H1 (cell line): ENCODE measurements around the gene C6orf163. TPM values are rescaled to one million over a fixed set of nuclear protein-coding genes. Genes with fewer than 3 reads are reported as not detected.

Source experiments
- CTCF ChIA-PET: fragments of 300-600 bp; sonication (Branson Sonifier 250); formaldehyde crosslinking; loops from one replicate; lab custom pipeline; 2021; ENCODE audit not compliant: partially characterized antibody; lab: Charles Lee
- POLR2A ChIA-PET: fragments of 300-600 bp; sonication (Branson Sonifier 250); formaldehyde crosslinking; loops from one replicate; lab custom pipeline; 2021; ENCODE audit warnings: inconsistent platforms; ENCODE audit not compliant: partially characterized antibody; lab: Charles Lee
- DNase-seq, 2 experiments: peaks; one replicate each; pipeline versions ENCODE4 v3.0.0 to v3.0.0-alpha.2; 2010 to 2022; ENCODE audit warnings: low spot score in 2 of 2, low read depth in 1 of 2, mixed read lengths in 1 of 2
- FAIRE-seq: peaks from 2 replicates; lab custom pipeline; 2011; peaks lifted over from hg19 to GRCh38; lab: Jason Lieb, UNC
- H2AFZ ChIP-seq: 2 replicates; pipeline ENCODE4 v1.8.1; 2012; ENCODE audit warnings: low read length, inconsistent platforms
- H2AK5ac ChIP-seq: 2 replicates; pipeline ENCODE4 v1.6.1; 2013; ENCODE audit warnings: low read depth, low read length
- H2BK120ac ChIP-seq: replicated peaks from 2 replicates; pipeline ENCODE3; 2013; ENCODE audit warnings: low read depth, low read length, inconsistent platforms
- H2BK12ac ChIP-seq: 2 replicates; pipeline ENCODE4 v1.6.1; 2013; ENCODE audit warnings: low read depth, low read length
- H2BK15ac ChIP-seq: 2 replicates; pipeline ENCODE4 v1.6.1; 2013; ENCODE audit warnings: low read length
- H2BK20ac ChIP-seq: 2 replicates; pipeline ENCODE4 v1.6.1; 2013; ENCODE audit warnings: low read length
- H2BK5ac ChIP-seq: 2 replicates; pipeline ENCODE4 v1.6.1; 2013; ENCODE audit warnings: low read depth, low read length
- H3K14ac ChIP-seq: 2 replicates; pipeline ENCODE4 v1.6.1; 2013; ENCODE audit warnings: inconsistent platforms; ENCODE audit not compliant: insufficient read length
- H3K18ac ChIP-seq: 2 replicates; pipeline ENCODE4 v1.6.1; 2013; ENCODE audit warnings: low read length; ENCODE audit errors: extremely low read depth
- H3K23ac ChIP-seq: 2 replicates; pipeline ENCODE4 v1.6.1; 2013; ENCODE audit warnings: inconsistent platforms; ENCODE audit not compliant: insufficient read length
- H3K23me2 ChIP-seq: 2 replicates; pipeline ENCODE4 v1.6.1; 2013; ENCODE audit warnings: low read depth, low read length
- H3K27ac ChIP-seq: 2 replicates; pipeline ENCODE4 v1.6.1; 2011; ENCODE audit warnings: low read depth, low read length, inconsistent platforms
- H3K27me3 ChIP-seq, 4 experiments: replicated peaks in 1 of 4; 1 replicate in 1 of 4; 2 replicates in 3 of 4; pipeline versions ENCODE4 v1.6.1 to v1.8.1; 2011 to 2013; ENCODE audit warnings: low read length in 3 of 4, mild to moderate bottlenecking in 3 of 4, inconsistent platforms in 2 of 4, mixed read lengths in 2 of 4, moderate library complexity in 1 of 4; ENCODE audit not compliant: control insufficient read depth in 3 of 4, insufficient read depth in 3 of 4; ENCODE audit errors: extremely low read depth in 1 of 4
- H3K36me3 ChIP-seq, 4 experiments: 2 replicates each; pipeline versions ENCODE4 v1.6.1 to v1.8.1; 2011 to 2013; ENCODE audit warnings: mild to moderate bottlenecking in 4 of 4, low read length in 3 of 4, moderate library complexity in 2 of 4, control low read depth in 1 of 4, inconsistent platforms in 1 of 4; ENCODE audit not compliant: insufficient read depth in 4 of 4, control insufficient read depth in 2 of 4
- H3K4ac ChIP-seq: replicated peaks from 2 replicates; pipeline ENCODE3; 2013; ENCODE audit warnings: low read length, low read depth, mixed read lengths, inconsistent platforms; ENCODE audit not compliant: insufficient read length
- H3K4me1 ChIP-seq, 4 experiments: replicated peaks in 1 of 4; 1 replicate in 1 of 4; 2 replicates in 3 of 4; pipeline versions ENCODE4 v1.6.1 to v1.8.1; 2011 to 2013; ENCODE audit warnings: low read length in 3 of 4, inconsistent platforms in 2 of 4, mixed read lengths in 1 of 4; ENCODE audit not compliant: insufficient read depth in 4 of 4, control insufficient read depth in 3 of 4
- H3K4me2 ChIP-seq, 2 experiments: 2 replicates each; pipeline versions ENCODE4 v1.6.1 to v1.8.1; 2011 to 2013; ENCODE audit warnings: low read depth in 2 of 2, low read length in 2 of 2, control low read depth in 1 of 2, inconsistent platforms in 1 of 2, mild to moderate bottlenecking in 1 of 2; ENCODE audit not compliant: insufficient read depth in 1 of 2
- H3K4me3 ChIP-seq, 4 experiments: fragments of 200-600, 300-600 bp in 1 of 4; sonication (generic), shearing (Covaris generic), sonication (Bioruptor Twin) in 1 of 4; 2 replicates each; pipeline versions ENCODE4 v1.5.1 to v1.8.1; 2011 to 2016; ENCODE audit warnings: low read length in 4 of 4, low read depth in 3 of 4, control low read depth in 2 of 4, inconsistent platforms in 2 of 4, mild to moderate bottlenecking in 2 of 4, mixed read lengths in 1 of 4, moderate library complexity in 1 of 4; ENCODE audit not compliant: insufficient read depth in 2 of 4; ENCODE audit errors: extremely low read depth in 1 of 4
- H3K56ac ChIP-seq: replicated peaks from 2 replicates; pipeline ENCODE3; 2013; ENCODE audit warnings: low read depth, mild to moderate bottlenecking, mixed read lengths, low read length, inconsistent platforms; ENCODE audit not compliant: insufficient read length
- H3K79me1 ChIP-seq: 2 replicates; pipeline ENCODE4 v1.6.1; 2013; ENCODE audit warnings: low read depth, low read length, control low read depth
- H3K79me2 ChIP-seq, 2 experiments: 2 replicates each; pipeline versions ENCODE4 v1.6.1 to v1.8.1; 2012 to 2013; ENCODE audit warnings: low read length in 2 of 2, mild to moderate bottlenecking in 2 of 2, inconsistent platforms in 1 of 2; ENCODE audit not compliant: insufficient read depth in 2 of 2, control insufficient read depth in 1 of 2
- H3K9ac ChIP-seq, 4 experiments: replicated peaks in 1 of 4; 1 replicate in 1 of 4; 2 replicates in 3 of 4; pipeline versions ENCODE4 v1.6.1 to v1.8.1; 2011 to 2013; ENCODE audit warnings: low read depth in 3 of 4, low read length in 3 of 4, control low read depth in 2 of 4, mild to moderate bottlenecking in 2 of 4, moderate library complexity in 2 of 4, inconsistent platforms in 1 of 4; ENCODE audit errors: extremely low read depth in 1 of 4
- H3K9me3 ChIP-seq, 2 experiments: 2 replicates each; pipeline versions ENCODE4 v1.6.1 to v1.8.1; 2012 to 2013; ENCODE audit warnings: mild to moderate bottlenecking in 2 of 2, moderate library complexity in 2 of 2, control low read depth in 1 of 2, inconsistent platforms in 1 of 2, low read depth in 1 of 2, low read length in 1 of 2, mixed read lengths in 1 of 2; ENCODE audit not compliant: insufficient read depth in 2 of 2
- H4K20me1 ChIP-seq, 2 experiments: replicated peaks in 1 of 2; 2 replicates each; pipeline versions ENCODE3 to v1.8.1; 2011 to 2013; ENCODE audit warnings: inconsistent platforms in 2 of 2, low read length in 2 of 2, mild to moderate bottlenecking in 1 of 2; ENCODE audit not compliant: insufficient read depth in 2 of 2, control insufficient read depth in 1 of 2
- H4K5ac ChIP-seq: 2 replicates; pipeline ENCODE4 v1.6.1; 2013; ENCODE audit warnings: low read length, low read depth, mixed read lengths, inconsistent platforms; ENCODE audit not compliant: insufficient read length
- H4K8ac ChIP-seq: 2 replicates; pipeline ENCODE4 v1.8.0; 2013; ENCODE audit warnings: mild to moderate bottlenecking, moderate library complexity, low read length, inconsistent platforms; ENCODE audit not compliant: insufficient read depth; ENCODE audit errors: extremely low read depth
- H4K91ac ChIP-seq: replicated peaks from 2 replicates; pipeline ENCODE3; 2013; ENCODE audit warnings: low read length, mixed read lengths, inconsistent platforms; ENCODE audit not compliant: insufficient read length
- CBX5 ChIP-seq: fragments of 300-800, 300-1000 bp; sonication (generic); IDR thresholded peaks from 2 replicates; pipeline ENCODE4 v1.7.1; 2016; ENCODE audit warnings: antibody characterized with exemption, low read length, low read depth
- CBX8 ChIP-seq: fragments of 300-800, 300-1000 bp; sonication (generic); IDR thresholded peaks from 2 replicates; pipeline ENCODE4 v1.7.1; 2016; ENCODE audit warnings: low read depth, low read length, borderline replicate concordance
- EP300 ChIP-seq, 2 experiments: IDR thresholded peaks; 1 replicate in 1 of 2; 2 replicates in 1 of 2; pipeline ENCODE4 v1.6.1; 2011 to 2012; ENCODE audit warnings: low read depth in 2 of 2, low read length in 2 of 2, mild to moderate bottlenecking in 2 of 2, borderline replicate concordance in 1 of 2, inconsistent platforms in 1 of 2, moderate library complexity in 1 of 2
- RFX5 ChIP-seq: IDR thresholded peaks from 2 replicates; pipeline ENCODE4 v1.6.1; 2011; ENCODE audit warnings: low read depth, low read length, improper control_type of control experiment, borderline replicate concordance
- USF2 ChIP-seq: IDR thresholded peaks from 2 replicates; pipeline ENCODE4 v1.6.1; 2011; ENCODE audit warnings: low read length, improper control_type of control experiment
- WGBS, 2 experiments: shearing (Covaris generic) in 1 of 2; methylation state at CpG; one replicate each; pipeline versions ENCODE4 v1.1.6 to v1.1.7; 2013 to 2015; ENCODE audit warnings: low lambda C conversion rate in 2 of 2, mixed read lengths in 2 of 2, inconsistent platforms in 1 of 2, low coverage in 1 of 2, missing lambda C conversion rate in 1 of 2; ENCODE audit not compliant: insufficient replicate concordance in 2 of 2, insufficient coverage in 1 of 2, insufficient read length in 1 of 2; ENCODE audit errors: extremely low coverage in 1 of 2, missing lambda C conversion rate in 1 of 2; 5-methylcytosine and 5-hydroxymethylcytosine counted together
- polyA plus RNA-seq, 7 experiments: library from polyadenylated mRNA; depleted of rRNA in 3 of 7; stranded (reverse) in 5 of 7; unstranded in 2 of 7; fragments of >200 nt in 5 of 7; fragments of 200-250 nt in 2 of 7; gene quantifications; 1 replicate in 5 of 7; 2 replicates in 1 of 7; 4 replicates in 1 of 7; pipeline versions ENCODE4 v1.2.1 to v1.2.3, GENCODE V29; 2011 to 2013; ENCODE audit warnings: missing spikeins in 2 of 7, mixed read lengths in 2 of 7
- total RNA-seq: library from RNA; stranded (reverse); fragmentation: NEBNext Ultra II Directional; extraction: Animal tissue kit (Norgen Biotek cat#: 25700); gene quantifications from 2 replicates; pipeline ENCODE4 v1.2.1, GENCODE V29; 2021

C6orf163 gene
- total and polyA plus RNA-seq, 2 of the 8 experiments (the other 6 are each of a cell fraction or from before 2014, with no cell fraction given) = 0.36 to 1.5 TPM

GRCh38 chr6:87336367-87336766 is 8.2 kb upstream of the C6orf163 start:
- no peak overlapping the region for H3K14ac ChIP-seq
- H2BK20ac ChIP-seq = no peak overlapping the region
- no peak overlapping the region for H3K4ac ChIP-seq
- H3K79me1 ChIP-seq = no peaks in the 10 kb centered on the region
- peak; percentile 48 for FAIRE-seq
- no peak for DNase-seq
- H3K4me3 ChIP-seq = no peak overlapping the region
- H3K23me2 ChIP-seq = no peaks in the 10 kb centered on the region
- WGBS, 2 experiments = 89% methylated on average over 4 of the region's 4 CpGs; no CpG with 5 or more reads in 1 of the 2 experiments
- ChIA-PET CTCF (interaction anchor here (0.6 to 2.8 kb wide), 3 partner anchors 13 to 274 kb away, joined by 3 to 10 read pairs (median 4); no protein-coding TSS in a partner anchor), POLR2A (no interaction called here)
- no peak overlapping the region for H4K91ac ChIP-seq
- no peak overlapping the region for H2BK120ac ChIP-seq
- no peak overlapping the region; a peak in 1 of 4 replicates for H3K4me2 ChIP-seq
- no peaks in the 10 kb centered on the region for H4K20me1 ChIP-seq
- H2AK5ac ChIP-seq = no peak overlapping the region
- peak overlapping the region; percentile 18; the same call in 1 of the 2 replicates for H2BK5ac ChIP-seq
- no peaks in the 10 kb centered on the region; a peak in 1 of 8 replicates for H3K36me3 ChIP-seq
- no peaks in the 10 kb centered on the region for H3K27me3 ChIP-seq
- no peak for TF ChIP-seq USF2
- no peak for TF ChIP-seq CBX5
- no peak for TF ChIP-seq EP300 (IDR thresholded peaks at IDR 0.05; ENCODE audit: borderline replicate concordance in 1 of 2, low read depth in 2 of 2, low read length in 2 of 2)
- TF ChIP-seq CBX8 = no peak
- TF ChIP-seq RFX5 = no peak
- TF ChIP-seq, all 59 proteins: peak for 0
- no peaks in the 10 kb centered on the region; a peak in 1 of 4 replicates for H3K79me2 ChIP-seq
- H3K9me3 ChIP-seq = no peaks in the 10 kb centered on the region
- no peak overlapping the region for H3K27ac ChIP-seq
- H3K56ac ChIP-seq = no peak overlapping the region
- no peak overlapping the region for H3K23ac ChIP-seq
- H3K18ac ChIP-seq = no peak overlapping the region
- no peak overlapping the region for H4K5ac ChIP-seq
- H4K8ac ChIP-seq = no peak overlapping the region
- no peak overlapping the region for H2BK15ac ChIP-seq
- H3K4me1 ChIP-seq = peaks cover 0 to 5% (median 0%) of the 10 kb centered on the region in 4 experiments; a peak in 3 of 7 replicates
- no peak overlapping the region for H2AFZ ChIP-seq
- H3K9ac ChIP-seq = no peak overlapping the region
- H2BK12ac ChIP-seq = no peak overlapping the region
